H1 (cell line): Measurements from ENCODE around the gene RAB32. TPM values are rescaled to one million over a fixed set of nuclear protein-coding genes. Genes with fewer than 3 reads are reported as not detected.

ENCODE experiments used
- ASH2L ChIP-seq: fragments of 200-600, 300-600 bp; sonication (generic); IDR thresholded peaks from one replicate; pipeline ENCODE4 v1.7.1; 2017; ENCODE audit warnings: low read length
- ATF3 ChIP-seq: IDR thresholded peaks from 2 replicates; pipeline ENCODE4 v1.6.1; 2011; ENCODE audit warnings: low read depth, mild to moderate bottlenecking, low read length; ENCODE audit not compliant: insufficient read depth
- CEBPB ChIP-seq: IDR thresholded peaks from 2 replicates; pipeline ENCODE4 v1.6.1; 2012; ENCODE audit warnings: low read depth, low read length
- EGR1 ChIP-seq: IDR thresholded peaks from 2 replicates; pipeline ENCODE4 v1.6.1; 2011; ENCODE audit warnings: low read depth, low read length, borderline replicate concordance
- FOSL1 ChIP-seq: IDR thresholded peaks from 2 replicates; pipeline ENCODE4 v1.6.1; 2011; ENCODE audit warnings: mild to moderate bottlenecking, low read depth, low read length, moderate library complexity; ENCODE audit not compliant: insufficient read depth
- SIN3A ChIP-seq, 2 experiments: IDR thresholded peaks in 1 of 2; conservative IDR thresholded peaks in 1 of 2; 2 replicates each; pipeline ENCODE4 v1.6.1; 2011 to 2012; ENCODE audit warnings: low read length in 2 of 2, improper control_type of control experiment in 1 of 2, low read depth in 1 of 2, mild to moderate bottlenecking in 1 of 2
- SUZ12 ChIP-seq: fragments of 200-600 bp; sonication (generic); IDR thresholded peaks from 2 replicates; pipeline ENCODE4 v1.6.1; 2012; ENCODE audit warnings: mild to moderate bottlenecking, inconsistent platforms, low read length, moderate library complexity, mixed read lengths
- TBP ChIP-seq: IDR thresholded peaks from 2 replicates; pipeline ENCODE4 v1.6.1; 2011; ENCODE audit warnings: low read depth, low read length, improper control_type of control experiment
- polyA plus RNA-seq, 7 experiments: library from polyadenylated mRNA; depleted of rRNA in 3 of 7; stranded (reverse) in 5 of 7; unstranded in 2 of 7; fragments of >200 nt in 5 of 7; fragments of 200-250 nt in 2 of 7; gene quantifications; 1 replicate in 5 of 7; 2 replicates in 1 of 7; 4 replicates in 1 of 7; pipeline versions ENCODE4 v1.2.1 to v1.2.3, GENCODE V29; 2011 to 2013; ENCODE audit warnings: missing spikeins in 2 of 7, mixed read lengths in 2 of 7
- total RNA-seq: library from RNA; stranded (reverse); fragmentation: NEBNext Ultra II Directional; extraction: Animal tissue kit (Norgen Biotek cat#: 25700); gene quantifications from 2 replicates; pipeline ENCODE4 v1.2.1, GENCODE V29; 2021

Gene RAB32
- total and polyA plus RNA-seq, 2 of the 8 experiments (the other 6 are each of a cell fraction or from before 2014, with no cell fraction given), result 3.9 to 6.3 TPM

- no peak for TF ChIP-seq SIN3A (conservative IDR thresholded peaks at IDR 0.05 in 1 of 2, IDR thresholded peaks at IDR 0.05 in 1 of 2; ENCODE audit: low read depth in 1 of 2, low read length in 2 of 2)
- TF ChIP-seq CEBPB, result no peak
- TF ChIP-seq FOSL1, result no peak
- no peak for TF ChIP-seq ATF3
- TF ChIP-seq ASH2L, result no peak
- TF ChIP-seq EGR1, result no peak
- TF ChIP-seq TBP, result no peak
- no peak for TF ChIP-seq SUZ12
These were observed 30.6 kb downstream of the RAB32 start (continued) for GRCh38 chr6:146574211-146574610.
